ENCODE data around the gene ARPC2. TPM values are rescaled to one million over a fixed set of nuclear protein-coding genes. Genes with fewer than 3 reads are reported as not detected.

Gene ARPC2
- total and polyA plus RNA-seq, 2 of the 13 experiments (the other 11 are each of a cell fraction or from before 2014, with no cell fraction given), result 168 to 303 TPM

GRCh38 chr2:218221000-218221399 lies 4.0 kb downstream of the ARPC2 start (continued):
- no peak for TF ChIP-seq NFAT5 (CRISPR knock-in tag; IDR thresholded peaks at IDR 0.05)
- TF ChIP-seq SKIL (CRISPR knock-in tag; IDR thresholded peaks at IDR 0.05; ENCODE audit: borderline replicate concordance), result no peak

GRCh38 chr2:218223046-218223445 lies 6.1 kb downstream of the ARPC2 start:
- Histone ChIP-seq H4K20me1 (ENCODE audit: insufficient read depth, low read length) (peaks cover 12% of the 10 kb centered on the region; the same call in 1 of the 2 replicates), H3K9me3 (ENCODE audit: low read length) (no peaks in the 10 kb centered on the region), H3K36me3 (replicated peaks in 1 of 2; ENCODE audit: control insufficient read depth in 1 of 2, insufficient read depth in 2 of 2, low read length in 2 of 2) (peaks cover 5 to 69% of the 10 kb centered on the region in 2 experiments), H2AFZ (ENCODE audit: low read length) (no peak overlapping the region), H3K79me2 (ENCODE audit: insufficient read depth, low read length) (peaks cover 70% of the 10 kb centered on the region), H3K4me3 (replicated peaks in 1 of 3; ENCODE audit: insufficient read depth in 1 of 3, low read depth in 2 of 3, low read length in 3 of 3) (no peak overlapping the region), H3K27me3 (ENCODE audit: control insufficient read depth in 1 of 2, insufficient read depth in 2 of 2, low read length in 2 of 2) (no peaks in the 10 kb centered on the region; a peak in 1 of 5 replicates), H3K27ac (ENCODE audit: extremely low read length, insufficient read depth, low read length) (no peak overlapping the region), H3K9ac (ENCODE audit: insufficient read depth, low read depth, low read length) (no peak overlapping the region), H3K4me2 (ENCODE audit: low read depth, low read length) (no peak overlapping the region), H3K4me1 (ENCODE audit: insufficient read depth, low read length) (peaks cover 50% of the 10 kb centered on the region)
- no peak for FAIRE-seq
- ATAC-seq, result no peak
- TF ChIP-seq HES4 (CRISPR knock-in tag; IDR thresholded peaks at IDR 0.05; ENCODE audit: borderline replicate concordance) (no peak), ZNF510 (CRISPR knock-in tag; IDR thresholded peaks at IDR 0.05; ENCODE audit: low read depth) (no peak), SETDB1 (CRISPR knock-in tag; IDR thresholded peaks at IDR 0.05; ENCODE audit: borderline replicate concordance) (no peak), HOXD1 (CRISPR knock-in tag; IDR thresholded peaks at IDR 0.05) (no peak), KLF13 (CRISPR knock-in tag; IDR thresholded peaks at IDR 0.05) (no peak), ZNF841 (CRISPR knock-in tag; IDR thresholded peaks at IDR 0.05; ENCODE audit: borderline replicate concordance) (no peak), SYNCRIP (IDR thresholded peaks at IDR 0.05; ENCODE audit: insufficient read depth, low read depth, low read length) (no peak)
- intact Hi-C loops (cut with micrococcal nuclease; ENCODE audit: unreplicated experiment), result no loop called here
- BruUV-seq (replicated peaks), result no TSS peak
- DNase-seq (ENCODE audit: low spot score), result no peak
- in situ Hi-C loops (cut with HindIII; ENCODE audit: extremely low pct_ligation_motif_present, low pct_unique_long_range_greater_than_20kb), result no loop called here
- CTCF ChIA-PET (ENCODE audit: low intra/inter-chr PET ratio, low total read pairs), result no interaction called here
- 96% methylated on average over 5 of the region's 5 CpGs for WGBS (ENCODE audit: low lambda C conversion rate)
- POLR2A ChIA-PET, result no interaction called here
